GM21529 (cell line): ENCODE data around the gene KRT80.

ENCODE experiments used
- ATAC-seq: cut with Tn5 transposase; IDR thresholded peaks from one replicate; pipeline ENCODE4 v1.9.1; 2021; ENCODE audit not compliant: unreplicated experiment

The KRT80 gene

GRCh38 chr12:52199294-52199919 is 7.6 kb upstream of the KRT80 start:
- no peak for ATAC-seq

GRCh38 chr12:52198454-52199215 is 6.8 kb upstream of the KRT80 start:
- no peak for ATAC-seq

GRCh38 chr12:52197371-52198231 is 5.8 kb upstream of the KRT80 start:
- ATAC-seq = no peak

- no peak for ATAC-seq
These were observed 3.4 kb upstream of the KRT80 start for GRCh38 chr12:52195065-52195730.

GRCh38 chr12:52193991-52194390 is 2.2 kb upstream of the KRT80 start:
- no peak for ATAC-seq

- ATAC-seq = no peak
These were observed 1.7 kb upstream of the KRT80 start for GRCh38 chr12:52193532-52193931.

- ATAC-seq = no peak
These were observed 719 bp downstream of the KRT80 start for GRCh38 chr12:52190860-52191729.

GRCh38 chr12:52189376-52190174 is 2.2 kb downstream of the KRT80 start:
- ATAC-seq = no peak

- ATAC-seq = no peak
These were observed 3.2 kb downstream of the KRT80 start for GRCh38 chr12:52188658-52189057.

GRCh38 chr12:52187640-52188039 is 4.2 kb downstream of the KRT80 start:
- no peak for ATAC-seq

GRCh38 chr12:52187206-52187605 is 4.6 kb downstream of the KRT80 start:
- ATAC-seq = no peak

- ATAC-seq = no peak
These were observed 5.5 kb downstream of the KRT80 start for GRCh38 chr12:52186118-52186840.

GRCh38 chr12:52185400-52185967 is 6.3 kb downstream of the KRT80 start:
- no peak for ATAC-seq

GRCh38 chr12:52184813-52185212 is 7.0 kb downstream of the KRT80 start:
- ATAC-seq = no peak

- ATAC-seq = no peak
These were observed 7.8 kb downstream of the KRT80 start for GRCh38 chr12:52183971-52184370.

GRCh38 chr12:52183544-52183910 is 8.3 kb downstream of the KRT80 start:
- ATAC-seq = no peak

GRCh38 chr12:52182898-52183543 is 8.8 kb downstream of the KRT80 start:
- ATAC-seq = no peak

GRCh38 chr12:52182384-52182783 is 9.4 kb downstream of the KRT80 start:
- no peak for ATAC-seq
